HFFc6 (cell line): ENCODE results near the gene FGGY. TPM values are rescaled to one million over a fixed set of nuclear protein-coding genes. Genes with fewer than 3 reads are reported as not detected.

ENCODE experiments used
- DNase-seq: peaks from one replicate; pipeline ENCODE4 v3.0.0-alpha.2; 2018
- H3K27ac Mint-ChIP-seq: 2 replicates; pipeline ENCODE4 v1.8.0; 2020; ENCODE audit warnings: mild to moderate bottlenecking, mixed read lengths
- H3K27me3 Mint-ChIP-seq: 2 replicates; pipeline ENCODE4 v1.8.0; 2021; ENCODE audit warnings: mild to moderate bottlenecking, moderate library complexity, mixed read lengths; ENCODE audit not compliant: insufficient read depth
- H3K36me3 Mint-ChIP-seq: 2 replicates; pipeline ENCODE4 v1.8.0; 2021; ENCODE audit warnings: low read depth, mixed read lengths
- H3K4me1 Mint-ChIP-seq: 2 replicates; pipeline ENCODE4 v1.8.0; 2020; ENCODE audit warnings: low read depth, mixed read lengths
- H3K4me3 Mint-ChIP-seq: 2 replicates; pipeline ENCODE4 v1.8.0; 2020; ENCODE audit warnings: mild to moderate bottlenecking, moderate library complexity, mixed read lengths
- H3K9me3 Mint-ChIP-seq: 2 replicates; pipeline ENCODE4 v1.8.0; 2020; ENCODE audit warnings: mild to moderate bottlenecking, mixed read lengths
- total RNA-seq, 6 experiments: library from RNA; stranded (reverse); fragmentation: NEBNext Ultra II Directional; extraction: Animal tissue kit (Norgen Biotek cat#: 25700); gene quantifications; 2 replicates in 1 of 6; 3 replicates in 5 of 6; pipeline ENCODE4 v1.2.3, GENCODE V29; 2021
- TF ChIP-seq, protein P1 (sequence below): fragments of 200-600 bp; sonication (generic); IDR thresholded peaks from 2 replicates; pipeline ENCODE4 v1.5.0; 2021; ENCODE audit warnings: antibody characterized with exemption, mild to moderate bottlenecking

Gene FGGY
- total RNA-seq, 6 experiments from 2014 or later = 16.4 to 20.1 (median 18.7) TPM

DNA sequence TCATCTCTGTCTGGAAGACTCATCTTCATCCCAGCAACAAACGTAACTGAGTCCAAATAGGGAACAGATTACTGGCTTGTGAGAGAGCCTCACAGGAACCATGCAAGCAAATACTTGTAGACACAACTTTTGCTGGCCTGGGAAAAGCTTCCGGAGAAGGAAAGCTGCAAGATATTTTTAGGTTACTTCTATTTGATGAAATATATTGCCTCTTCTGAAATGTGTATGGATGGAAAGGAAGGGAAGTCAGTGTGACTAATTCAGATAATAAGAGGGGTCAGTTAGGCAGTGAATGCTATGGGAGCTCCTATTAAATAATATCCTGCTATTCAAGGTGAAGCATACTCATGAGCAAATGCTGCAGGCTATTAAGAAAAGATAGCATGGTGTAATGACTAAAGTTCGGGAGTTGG is 20.4 kb upstream of the FGGY start:
- Mint-ChIP-seq H3K27ac (no peak overlapping the region), H3K4me1 (peaks cover 58% of the 10 kb centered on the region), H3K27me3 (no peaks in the 10 kb centered on the region), H3K36me3 (no peaks in the 10 kb centered on the region), H3K9me3 (no peaks in the 10 kb centered on the region), H3K4me3 (no peak overlapping the region)
- DNase-seq = no peak
- TF ChIP-seq, protein P1, sequence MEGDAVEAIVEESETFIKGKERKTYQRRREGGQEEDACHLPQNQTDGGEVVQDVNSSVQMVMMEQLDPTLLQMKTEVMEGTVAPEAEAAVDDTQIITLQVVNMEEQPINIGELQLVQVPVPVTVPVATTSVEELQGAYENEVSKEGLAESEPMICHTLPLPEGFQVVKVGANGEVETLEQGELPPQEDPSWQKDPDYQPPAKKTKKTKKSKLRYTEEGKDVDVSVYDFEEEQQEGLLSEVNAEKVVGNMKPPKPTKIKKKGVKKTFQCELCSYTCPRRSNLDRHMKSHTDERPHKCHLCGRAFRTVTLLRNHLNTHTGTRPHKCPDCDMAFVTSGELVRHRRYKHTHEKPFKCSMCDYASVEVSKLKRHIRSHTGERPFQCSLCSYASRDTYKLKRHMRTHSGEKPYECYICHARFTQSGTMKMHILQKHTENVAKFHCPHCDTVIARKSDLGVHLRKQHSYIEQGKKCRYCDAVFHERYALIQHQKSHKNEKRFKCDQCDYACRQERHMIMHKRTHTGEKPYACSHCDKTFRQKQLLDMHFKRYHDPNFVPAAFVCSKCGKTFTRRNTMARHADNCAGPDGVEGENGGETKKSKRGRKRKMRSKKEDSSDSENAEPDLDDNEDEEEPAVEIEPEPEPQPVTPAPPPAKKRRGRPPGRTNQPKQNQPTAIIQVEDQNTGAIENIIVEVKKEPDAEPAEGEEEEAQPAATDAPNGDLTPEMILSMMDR = no peak

DNA sequence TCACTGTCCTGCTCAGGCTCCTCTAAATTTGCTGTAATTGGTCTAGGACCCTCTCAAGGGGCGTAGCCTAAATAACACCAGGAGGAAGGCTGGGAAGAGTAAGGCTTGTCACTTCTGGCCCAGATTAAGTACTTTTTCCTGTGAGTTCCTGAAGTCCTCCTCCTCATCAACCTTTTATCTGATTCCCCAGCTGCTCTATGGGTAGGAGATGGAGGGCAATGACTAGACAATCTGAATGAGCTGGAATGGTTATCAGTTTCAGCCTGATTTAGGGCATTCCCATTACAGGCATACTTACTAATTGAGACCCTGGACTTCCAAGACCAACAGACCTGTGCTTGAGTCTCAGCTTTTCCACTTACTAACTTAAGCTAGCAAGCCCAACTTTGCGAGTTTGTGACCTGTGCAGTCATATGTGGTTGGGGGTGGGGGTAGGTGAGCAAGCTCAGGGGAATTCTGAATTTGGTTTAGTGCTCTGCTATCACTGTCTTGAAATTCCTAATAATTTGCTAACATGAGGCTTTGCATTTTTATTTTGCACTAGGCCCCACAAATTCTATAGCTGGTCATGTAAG is 18.0 kb upstream of the FGGY start:
- DNase-seq = no peak
- Mint-ChIP-seq H3K27me3 (no peaks in the 10 kb centered on the region), H3K27ac (no peak overlapping the region), H3K9me3 (no peaks in the 10 kb centered on the region), H3K4me3 (no peak overlapping the region), H3K36me3 (no peaks in the 10 kb centered on the region), H3K4me1 (peaks cover 41% of the 10 kb centered on the region)
- TF ChIP-seq, protein P1 = no peak

DNA sequence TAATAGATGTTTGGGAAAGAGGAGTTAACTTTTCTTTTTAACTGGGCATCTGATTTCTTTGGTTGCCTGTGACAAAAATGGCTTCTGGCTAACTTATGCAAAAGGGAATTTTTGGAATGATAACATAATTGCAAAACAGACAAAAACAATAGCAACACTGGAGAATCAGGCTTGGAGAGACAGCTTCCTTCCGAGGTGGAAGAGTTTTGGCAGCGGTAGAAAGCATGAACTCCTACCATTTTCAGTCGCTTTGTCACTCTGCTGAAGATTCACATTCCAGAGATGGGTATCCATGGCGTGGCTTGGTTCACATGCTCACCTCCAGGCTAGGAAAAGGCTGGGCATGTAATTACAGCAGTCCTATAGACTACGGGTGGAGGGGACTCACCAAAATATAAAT is 17.2 kb upstream of the FGGY start:
- H3K27ac Mint-ChIP-seq = peak overlapping the region; percentile 31; the same call in 1 of the 2 replicates
- no peaks in the 10 kb centered on the region for H3K27me3 Mint-ChIP-seq
- H3K9me3 Mint-ChIP-seq = no peaks in the 10 kb centered on the region
- DNase-seq = no peak
- H3K36me3 Mint-ChIP-seq = no peaks in the 10 kb centered on the region
- H3K4me1 Mint-ChIP-seq = peaks cover 40% of the 10 kb centered on the region
- TF ChIP-seq, protein P1 = no peak
- H3K4me3 Mint-ChIP-seq = 0 out of 2 replicates have a peak overlapping the region, but pooled peaks have one; percentile 33

DNA sequence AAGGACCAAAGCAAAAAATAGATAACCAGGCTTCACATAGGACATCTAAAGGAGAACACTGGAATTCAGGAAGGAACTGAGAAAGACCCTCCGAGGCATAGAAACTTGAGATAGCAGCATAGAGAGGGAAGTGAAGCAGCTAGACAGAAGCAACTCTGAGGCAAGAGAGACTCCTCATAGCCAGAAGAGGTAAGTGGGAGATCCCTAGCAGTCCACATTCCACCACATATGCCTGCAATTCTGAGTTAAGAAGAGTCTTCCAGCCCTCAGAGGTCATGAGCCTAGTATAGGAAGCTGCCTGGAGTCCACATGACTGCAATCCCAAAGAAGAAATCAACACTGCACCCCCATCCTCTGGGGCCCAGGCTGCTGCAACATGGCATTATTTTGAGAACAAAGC is 13.9 kb upstream of the FGGY start:
- H3K27me3 Mint-ChIP-seq = no peaks in the 10 kb centered on the region
- no peaks in the 10 kb centered on the region for H3K9me3 Mint-ChIP-seq
- no peak overlapping the region for H3K27ac Mint-ChIP-seq
- peaks cover 31% of the 10 kb centered on the region for H3K4me1 Mint-ChIP-seq
- H3K36me3 Mint-ChIP-seq = no peaks in the 10 kb centered on the region
- no peak overlapping the region for H3K4me3 Mint-ChIP-seq
- DNase-seq = no peak
- TF ChIP-seq, protein P1 = no peak

DNA sequence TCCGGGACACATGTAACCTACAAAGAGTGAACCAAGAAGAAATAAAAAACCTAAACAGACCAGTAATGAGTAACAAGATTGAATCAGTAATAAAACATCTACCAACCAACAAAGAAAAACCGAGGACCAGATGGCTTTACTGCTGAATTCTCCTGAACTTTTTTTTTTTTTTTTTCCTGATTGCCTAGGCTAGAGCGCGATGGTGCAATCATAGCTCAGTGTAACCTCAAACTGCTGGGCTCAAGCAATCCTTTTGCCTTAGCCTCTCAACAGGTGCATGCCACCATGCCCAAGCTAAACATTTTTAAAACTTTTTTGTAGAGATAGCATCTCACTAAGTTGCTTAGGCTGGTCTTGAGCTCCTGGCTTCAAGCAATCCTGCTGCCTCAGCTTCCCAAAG is 11.2 kb upstream of the FGGY start:
- H3K27me3 Mint-ChIP-seq = no peaks in the 10 kb centered on the region
- peaks cover 18% of the 10 kb centered on the region for H3K4me1 Mint-ChIP-seq
- no peaks in the 10 kb centered on the region for H3K9me3 Mint-ChIP-seq
- H3K27ac Mint-ChIP-seq = no peak overlapping the region
- TF ChIP-seq, protein P1 = no peak
- H3K4me3 Mint-ChIP-seq = no peak overlapping the region
- DNase-seq = no peak
- no peaks in the 10 kb centered on the region for H3K36me3 Mint-ChIP-seq
